CD4-positive, alpha-beta T cell treated with Interleukin-17A for 1 hour (primary cell): ENCODE measurements around the gene CERS3.
"Not testable (repeated sequence)": the region's sequence is repeated elsewhere in the genome, so short reads cannot be mapped to it uniquely, and the experiment has no call there.

ENCODE experiments used
- DNase-seq: peaks from one replicate; pipeline ENCODE4 v3.0.0-alpha.2; 2020

Gene CERS3

DNA sequence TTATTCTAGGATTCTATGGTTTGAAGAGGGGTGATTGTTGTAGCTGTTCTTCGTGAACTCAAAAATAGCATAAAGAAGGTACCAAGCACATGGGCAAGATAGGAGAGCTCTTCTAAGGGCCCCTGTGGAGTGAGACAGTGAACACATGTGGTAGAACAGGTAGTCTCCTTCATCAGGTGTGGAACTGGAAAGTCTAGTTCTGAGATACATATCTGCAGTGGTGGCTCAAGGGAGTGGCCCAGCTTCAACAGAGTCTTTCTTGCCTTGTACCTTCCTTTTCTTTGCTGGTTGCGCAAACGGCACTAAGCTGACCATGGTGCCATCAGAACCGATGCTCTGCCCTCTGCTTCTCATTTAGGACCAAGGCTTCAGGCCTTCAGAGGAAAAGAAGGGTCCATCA lies 65.2 kb downstream of the CERS3 start:
- no peak for DNase-seq

DNA sequence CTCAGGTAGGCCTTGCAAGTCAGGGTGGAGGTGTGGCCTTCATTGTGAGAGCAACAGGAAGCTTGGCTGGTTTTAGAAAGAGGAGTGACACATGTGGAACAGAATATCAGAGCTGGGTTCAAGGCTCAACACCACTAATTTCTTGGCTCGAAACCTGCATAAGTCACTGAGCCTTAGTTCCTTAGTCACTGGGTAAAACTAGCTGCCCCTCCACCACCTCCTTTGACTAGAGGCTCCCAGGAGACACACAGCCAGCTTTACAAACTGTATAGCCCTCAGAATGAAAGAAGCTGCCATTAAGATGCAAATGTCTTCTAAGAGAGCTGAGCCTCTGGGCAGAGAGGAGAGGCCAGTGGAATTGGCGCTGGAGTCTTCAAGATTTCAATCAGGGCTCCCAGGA lies 67.7 kb downstream of the CERS3 start:
- DNase-seq, result no peak

DNA sequence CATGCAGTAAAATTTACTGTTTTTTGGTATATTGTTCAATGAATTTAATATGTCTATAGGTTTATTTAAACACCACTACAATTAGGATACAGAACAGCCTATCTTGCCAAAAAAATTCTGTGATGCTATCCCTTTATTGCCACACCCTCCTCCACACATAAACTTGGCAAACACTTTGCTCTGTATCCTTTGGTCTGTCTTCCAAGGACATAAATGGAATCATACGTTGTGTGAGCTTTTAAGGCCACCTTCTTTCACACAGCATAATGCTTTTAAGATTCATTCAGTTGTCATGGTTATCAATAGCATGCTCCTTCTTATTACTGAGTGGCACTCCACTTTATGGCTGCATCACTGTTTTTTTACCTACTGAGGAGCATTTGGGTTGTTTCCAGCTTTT lies 71.5 kb downstream of the CERS3 start:
- no peak for DNase-seq

DNA sequence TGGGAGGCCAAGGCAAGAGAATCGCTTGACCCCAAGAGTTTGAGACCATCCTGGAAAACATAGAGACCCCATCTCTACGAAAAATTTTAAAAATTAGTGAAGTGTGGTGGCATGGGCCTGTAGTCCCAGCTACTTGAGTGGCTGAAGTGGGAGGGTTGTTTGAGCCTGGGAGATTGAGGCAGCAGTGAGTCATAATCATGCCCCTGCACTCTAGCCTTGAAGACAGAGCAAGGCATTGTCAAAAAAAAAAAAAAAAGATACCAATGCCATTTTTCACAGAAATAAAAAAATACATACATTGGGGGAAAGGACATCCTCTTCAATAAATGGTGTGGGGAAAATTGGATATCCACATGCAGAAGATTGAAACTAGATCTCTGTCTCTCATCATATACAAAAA lies 74.6 kb downstream of the CERS3 start:
- no peak for DNase-seq

GRCh38 chr15:100448481-100448880 lies 80.3 kb downstream of the CERS3 start:
- no peak for DNase-seq

- not testable (repeated sequence) for DNase-seq
These were observed 87.7 kb downstream of the CERS3 start for GRCh38 chr15:100441063-100441462.

- no peak for DNase-seq
These were observed 89.2 kb downstream of the CERS3 start for GRCh38 chr15:100439514-100439913.

GRCh38 chr15:100438570-100438969 lies 90.2 kb downstream of the CERS3 start:
- DNase-seq, result peak; percentile 2

GRCh38 chr15:100437261-100437660 lies 91.5 kb downstream of the CERS3 start:
- DNase-seq, result no peak

GRCh38 chr15:100434561-100434960 lies 94.2 kb downstream of the CERS3 start:
- DNase-seq, result no peak

DNA sequence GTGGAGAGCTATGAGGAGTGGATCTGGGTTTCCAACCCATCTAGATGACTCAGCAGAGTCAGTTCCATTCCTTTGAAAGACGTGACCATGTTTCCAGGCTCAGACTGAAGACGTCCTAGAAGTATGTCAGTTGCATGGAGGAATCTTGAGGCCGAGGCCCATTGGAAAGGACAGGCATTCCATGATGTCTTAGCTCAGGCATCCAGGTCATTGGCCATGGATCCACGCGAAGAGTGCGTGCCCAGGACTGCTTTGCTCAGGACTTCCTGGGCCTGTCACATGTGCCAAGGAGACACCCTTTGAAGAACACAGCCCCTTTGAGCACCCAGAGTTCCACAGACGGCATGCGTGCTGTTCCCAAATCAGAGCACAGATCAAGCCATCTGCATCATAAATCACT lies 94.7 kb downstream of the CERS3 start:
- DNase-seq, result no peak

- DNase-seq, result no peak
These were observed 95.4 kb downstream of the CERS3 start for GRCh38 chr15:100433304-100433703.

DNA sequence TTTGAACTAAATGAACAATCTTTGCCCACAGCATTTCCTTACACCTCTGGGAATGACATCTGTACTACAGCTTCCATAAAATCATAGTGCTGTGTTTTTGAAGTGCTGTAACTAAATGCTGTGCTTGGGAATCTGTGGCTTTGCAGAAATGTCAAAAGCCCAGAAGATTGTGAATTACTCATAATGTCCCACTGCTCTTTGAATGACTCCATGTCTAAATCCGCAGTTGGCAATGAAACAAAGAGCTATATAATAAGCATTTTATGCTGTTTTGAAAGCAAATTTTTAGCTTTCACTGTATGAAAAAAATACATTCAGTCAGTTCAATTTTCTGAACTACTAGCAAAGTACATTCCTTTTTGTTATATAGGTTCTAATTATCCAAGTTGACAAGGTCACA lies 98.3 kb downstream of the CERS3 start:
- DNase-seq, result no peak

- no peak for DNase-seq
These were observed 99.5 kb downstream of the CERS3 start for GRCh38 chr15:100429116-100429728.

DNA sequence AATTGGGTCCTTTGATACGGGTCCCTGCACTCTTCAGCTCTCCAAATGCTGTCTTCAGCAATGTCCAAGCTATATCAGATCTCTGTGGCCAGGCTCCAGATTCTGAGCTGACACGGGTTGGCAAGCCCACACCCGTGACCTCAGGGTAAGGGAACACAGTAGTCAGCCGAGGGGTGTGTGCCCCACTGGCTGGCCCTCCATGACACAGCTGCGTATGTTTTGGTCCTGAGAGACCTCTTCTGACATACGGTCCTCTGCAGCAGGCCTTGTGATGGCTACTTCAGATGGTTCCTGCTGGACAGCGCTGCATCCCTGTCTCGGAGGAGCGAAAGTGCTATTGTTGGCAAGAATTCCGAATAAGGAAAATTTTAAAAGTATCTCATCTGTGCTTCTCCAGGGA lies 101.8 kb downstream of the CERS3 start:
- DNase-seq, result no peak

DNA sequence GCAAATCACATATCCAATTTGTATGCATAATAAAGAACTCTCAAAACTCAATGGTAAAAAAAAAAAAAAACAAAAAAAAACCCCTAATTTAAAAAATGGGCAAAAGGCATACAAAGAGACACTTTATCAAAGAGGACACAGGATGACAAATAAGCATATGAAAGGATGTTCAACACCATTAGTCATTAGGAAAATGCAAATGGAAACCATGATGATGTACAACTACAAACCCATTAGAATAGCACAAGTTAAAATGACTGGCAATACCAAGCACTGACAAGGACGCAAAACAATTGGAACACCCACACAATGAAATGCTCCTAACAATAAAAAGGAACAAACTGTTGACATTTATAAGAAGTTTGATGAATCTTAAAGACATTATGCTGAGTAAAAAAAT lies 123.6 kb downstream of the CERS3 start:
- no peak for DNase-seq

DNA sequence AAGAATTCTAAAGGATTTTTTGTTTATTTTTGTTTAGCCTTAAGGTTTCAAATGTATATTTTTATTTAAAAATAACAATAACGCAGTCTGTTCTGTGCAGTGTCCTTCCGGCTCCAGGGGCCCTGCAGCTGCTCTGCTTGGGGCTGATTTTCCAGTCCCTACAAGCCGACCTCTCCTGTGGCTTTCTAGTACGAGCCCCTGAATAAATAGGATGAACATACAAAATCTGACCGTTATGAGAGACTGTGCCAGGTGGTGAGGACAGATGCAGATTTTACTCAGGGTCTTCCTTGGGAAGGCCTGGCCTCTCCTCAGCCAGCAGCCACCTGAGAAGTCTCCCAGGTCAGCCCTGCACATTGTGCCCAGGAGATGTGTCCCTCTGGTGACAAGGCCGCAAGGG lies 127.8 kb downstream of the CERS3 start:
- DNase-seq, result no peak

GRCh38 chr15:100394736-100395440 lies 133.9 kb downstream of the CERS3 start:
- no peak for DNase-seq

- no peak for DNase-seq
These were observed 135.7 kb downstream of the CERS3 start for GRCh38 chr15:100393008-100393407.

GRCh38 chr15:100385300-100386050 lies 143.3 kb downstream of the CERS3 start:
- no peak for DNase-seq

- no peak for DNase-seq
These were observed 144.7 kb downstream of the CERS3 start for GRCh38 chr15:100384108-100384410.

DNA sequence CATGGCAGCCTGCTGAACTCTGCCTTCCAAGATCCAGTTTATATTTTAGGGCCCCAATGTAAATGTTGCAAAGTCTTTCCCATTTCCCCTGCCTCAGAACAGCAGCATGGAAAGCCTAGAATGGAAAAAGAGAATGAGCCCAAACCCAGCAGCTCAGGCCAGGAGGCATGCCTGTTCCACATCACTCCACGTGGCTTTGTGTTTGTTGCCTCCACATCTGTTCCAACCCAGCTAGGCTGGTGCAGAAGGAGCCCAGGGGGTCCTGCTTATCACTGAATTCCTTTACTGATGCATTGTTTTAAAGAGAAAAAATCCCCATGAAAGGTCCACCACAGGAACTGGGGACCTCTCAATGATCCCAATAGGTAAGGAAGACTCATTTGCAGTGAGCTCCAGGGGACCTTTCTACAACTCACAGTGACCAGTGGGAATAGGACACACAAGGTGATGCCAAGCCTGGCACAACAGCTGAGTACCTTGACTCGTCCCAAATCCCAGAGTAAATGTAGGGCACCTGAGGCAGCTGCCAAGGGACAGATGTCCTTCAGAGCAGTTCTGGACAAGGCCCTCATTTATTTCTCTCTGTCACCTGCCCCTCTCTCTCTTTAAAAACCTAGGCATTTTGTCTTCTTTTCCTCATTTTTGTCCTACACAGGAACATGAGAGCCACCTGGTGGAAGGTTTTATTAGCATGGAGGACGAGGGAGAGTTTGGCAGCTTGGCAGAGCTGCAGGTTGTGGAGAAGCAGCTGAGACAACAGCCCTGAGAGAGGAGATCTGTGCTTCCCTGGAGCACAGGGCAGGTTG lies 145.2 kb downstream of the CERS3 start:
- DNase-seq, result peak; percentile 55

- no peak for DNase-seq
These were observed 154.8 kb downstream of the CERS3 start for GRCh38 chr15:100373942-100374341.
